T-helper 2 cell treated with Interferon-gamma antibody and Interleukin-4, amounts not matched to agents 100 ng/mL and 5 ng/mL, for 36 hours (primary cell): Measurements from ENCODE around the gene ENTPD6. TPM values are rescaled to one million over a fixed set of nuclear protein-coding genes. Genes with fewer than 3 reads are reported as not detected.
"Not testable (repeated sequence)": the region's sequence is repeated elsewhere in the genome, so short reads cannot be mapped to it uniquely, and the experiment has no call there.

ENCODE experiments used
- intact Hi-C: fragments of 100-400 bp; cut with micrococcal nuclease; formaldehyde crosslinking; loops from one replicate; pipeline ENCODE4 v1.15.1; 2023
- total RNA-seq: library from RNA; stranded (reverse); gene quantifications from 2 replicates; pipeline ENCODE4 v1.2.3, GENCODE V29; 2022

The ENTPD6 gene
- total RNA-seq, 1 donor from 2014 or later: 39.0 TPM

- intact Hi-C loops: no loop called here
Observed at GRCh38 chr20:25253606-25254275, 58.2 kb downstream of the ENTPD6 start.

GRCh38 chr20:25254571-25254970 is 59.1 kb downstream of the ENTPD6 start:
- intact Hi-C loops: no loop called here

- intact Hi-C loops: no loop called here
Observed at GRCh38 chr20:25254986-25255680, 59.6 kb downstream of the ENTPD6 start.

GRCh38 chr20:25256226-25256859 is 60.8 kb downstream of the ENTPD6 start:
- intact Hi-C loops: no loop called here

GRCh38 chr20:25257130-25257529 is 61.6 kb downstream of the ENTPD6 start:
- intact Hi-C loops: no loop called here

GRCh38 chr20:25257756-25258475 is 62.4 kb downstream of the ENTPD6 start:
- intact Hi-C loops: no loop called here

GRCh38 chr20:25258476-25258805 is 62.9 kb downstream of the ENTPD6 start:
- intact Hi-C loops: no loop called here

- intact Hi-C loops: no loop called here
Observed at GRCh38 chr20:25258828-25259227, 63.3 kb downstream of the ENTPD6 start.

- intact Hi-C loops: no loop called here
Observed at GRCh38 chr20:25259358-25259757, 63.8 kb downstream of the ENTPD6 start.

GRCh38 chr20:25259788-25260254 is 64.3 kb downstream of the ENTPD6 start:
- intact Hi-C loops: no loop called here

GRCh38 chr20:25260770-25261437 is 65.4 kb downstream of the ENTPD6 start:
- intact Hi-C loops: not testable (repeated sequence)

GRCh38 chr20:25269057-25269832 is 73.7 kb downstream of the ENTPD6 start:
- intact Hi-C loops: no loop called here

GRCh38 chr20:25269833-25270170 is 74.3 kb downstream of the ENTPD6 start:
- intact Hi-C loops: no loop called here

- intact Hi-C loops: no loop called here
Observed at GRCh38 chr20:25270829-25271251, 75.3 kb downstream of the ENTPD6 start.

- intact Hi-C loops: no loop called here
Observed at GRCh38 chr20:25271486-25272222, 76.1 kb downstream of the ENTPD6 start.

- intact Hi-C loops: no loop called here
Observed at GRCh38 chr20:25272223-25273000, 76.9 kb downstream of the ENTPD6 start.

GRCh38 chr20:25273046-25273445 is 77.5 kb downstream of the ENTPD6 start:
- intact Hi-C loops: no loop called here

- intact Hi-C loops: no loop called here
Observed at GRCh38 chr20:25273541-25274358, 78.2 kb downstream of the ENTPD6 start.
